Osteocyte (in vitro differentiated cells): ENCODE data around the gene ATP5PB. TPM values are rescaled to one million over a fixed set of nuclear protein-coding genes. Genes with fewer than 3 reads are reported as not detected.

ENCODE experiments used
- DNase-seq: peaks from one replicate; pipeline ENCODE4 v3.0.0; 2021; ENCODE audit warnings: mixed read lengths; ENCODE audit not compliant: unreplicated experiment; ENCODE audit errors: extremely low spot score
- H3K27ac Mint-ChIP-seq: one replicate; pipeline ENCODE4 v1.8.0; 2021; ENCODE audit warnings: mild to moderate bottlenecking, mixed read lengths; ENCODE audit not compliant: unreplicated experiment
- H3K27me3 Mint-ChIP-seq: one replicate; pipeline ENCODE4 v1.8.0; 2021; ENCODE audit warnings: mixed read lengths; ENCODE audit not compliant: unreplicated experiment
- H3K36me3 Mint-ChIP-seq: one replicate; pipeline ENCODE4 v1.8.0; 2021; ENCODE audit warnings: mixed read lengths; ENCODE audit not compliant: unreplicated experiment
- H3K4me1 Mint-ChIP-seq: one replicate; pipeline ENCODE4 v1.8.0; 2021; ENCODE audit warnings: mixed read lengths; ENCODE audit not compliant: unreplicated experiment
- H3K4me3 Mint-ChIP-seq: one replicate; pipeline ENCODE4 v1.8.0; 2021; ENCODE audit warnings: mild to moderate bottlenecking, moderate library complexity, mixed read lengths; ENCODE audit not compliant: unreplicated experiment
- H3K9me3 Mint-ChIP-seq: one replicate; pipeline ENCODE4 v1.8.0; 2021; ENCODE audit warnings: mixed read lengths; ENCODE audit not compliant: unreplicated experiment
- CTCF ChIP-seq: fragments of 200-600 bp; sonication (generic); IDR thresholded peaks from 2 replicates; pipeline ENCODE4 v1.5.0; 2021; ENCODE audit warnings: antibody characterized with exemption, mild to moderate bottlenecking, moderate library complexity
- total RNA-seq: library from RNA; stranded (reverse); gene quantifications from 2 replicates; pipeline ENCODE4 v1.2.1, GENCODE V29; 2021

The ATP5PB gene
- total RNA-seq, 1 donor from 2014 or later, result 185 TPM

GRCh38 chr1:111462370-111463028, 13.2 kb downstream of the ATP5PB start:
- peaks cover 48% of the 10 kb centered on the region for H3K36me3 Mint-ChIP-seq
- H3K4me1 Mint-ChIP-seq, result peaks cover 5% of the 10 kb centered on the region
- DNase-seq, result no peak
- no peak overlapping the region for H3K27ac Mint-ChIP-seq
- H3K9me3 Mint-ChIP-seq, result no peaks in the 10 kb centered on the region
- no peak for TF ChIP-seq CTCF
- no peaks in the 10 kb centered on the region for H3K27me3 Mint-ChIP-seq
- no peak overlapping the region for H3K4me3 Mint-ChIP-seq

- DNase-seq, result no peak
- Mint-ChIP-seq H3K36me3 (peaks cover 41% of the 10 kb centered on the region), H3K27me3 (no peaks in the 10 kb centered on the region), H3K4me3 (no peak overlapping the region), H3K9me3 (no peaks in the 10 kb centered on the region), H3K27ac (no peak overlapping the region), H3K4me1 (peaks cover 5% of the 10 kb centered on the region)
- no peak for TF ChIP-seq CTCF
Measured at GRCh38 chr1:111463029-111463683, 13.9 kb downstream of the ATP5PB start.

- H3K4me1 Mint-ChIP-seq, result peaks cover 5% of the 10 kb centered on the region
- H3K9me3 Mint-ChIP-seq, result no peaks in the 10 kb centered on the region
- no peak overlapping the region for H3K4me3 Mint-ChIP-seq
- peaks cover 25% of the 10 kb centered on the region for H3K36me3 Mint-ChIP-seq
- no peak for TF ChIP-seq CTCF
- DNase-seq, result no peak
- no peak overlapping the region for H3K27ac Mint-ChIP-seq
- H3K27me3 Mint-ChIP-seq, result no peaks in the 10 kb centered on the region
Measured at GRCh38 chr1:111465754-111466153, 16.5 kb downstream of the ATP5PB start.

- Mint-ChIP-seq H3K27me3 (no peaks in the 10 kb centered on the region), H3K27ac (no peak overlapping the region), H3K4me3 (no peak overlapping the region), H3K36me3 (peaks cover 23% of the 10 kb centered on the region), H3K4me1 (peaks cover 5% of the 10 kb centered on the region), H3K9me3 (no peaks in the 10 kb centered on the region)
- DNase-seq, result no peak
- no peak for TF ChIP-seq CTCF
Measured at GRCh38 chr1:111466480-111466879, 17.2 kb downstream of the ATP5PB start.

- Mint-ChIP-seq H3K4me1 (peaks cover 4% of the 10 kb centered on the region), H3K4me3 (no peak overlapping the region), H3K27ac (no peak overlapping the region), H3K9me3 (no peaks in the 10 kb centered on the region), H3K27me3 (no peaks in the 10 kb centered on the region), H3K36me3 (peaks cover 14% of the 10 kb centered on the region)
- TF ChIP-seq CTCF, result no peak
- no peak for DNase-seq
Measured at GRCh38 chr1:111467865-111468716, 18.8 kb downstream of the ATP5PB start.
